SU-DHL-6 (cell line): Measurements from ENCODE around the gene YY1AP1.
"Not testable (repeated sequence)": the region's sequence is repeated elsewhere in the genome, so short reads cannot be mapped to it uniquely, and the experiment has no call there.

ENCODE experiments used
- H2AFZ ChIP-seq: fragments of 200-600 bp; sonication (generic); 2 replicates; pipeline ENCODE4 v1.6.1; 2014; ENCODE audit warnings: low read depth, mild to moderate bottlenecking, moderate library complexity, mixed read lengths, antibody characterized with exemption, low read length; ENCODE audit not compliant: severe bottlenecking
- H3F3A ChIP-seq: fragments of 200-600 bp; shearing (Covaris generic); 2 replicates; pipeline ENCODE4 v1.6.0; 2016; ENCODE audit warnings: antibody characterized with exemption, mild to moderate bottlenecking; ENCODE audit not compliant: insufficient read depth
- H3K27ac ChIP-seq: fragments of 200-600 bp; sonication (generic); 2 replicates; pipeline ENCODE4 v1.5.1; 2016; ENCODE audit warnings: low read depth, mild to moderate bottlenecking, low read length, moderate library complexity, mixed read lengths
- H3K27me3 ChIP-seq: fragments of 200-600 bp; sonication (generic), shearing (Covaris generic); 2 replicates; pipeline ENCODE4 v1.6.0; 2014; ENCODE audit warnings: mild to moderate bottlenecking, low read length
- H3K36me3 ChIP-seq: fragments of 200-600 bp; sonication (generic); 2 replicates; pipeline ENCODE4 v1.6.1; 2014; ENCODE audit warnings: mild to moderate bottlenecking, low read length, mixed read lengths
- H3K4me2 ChIP-seq: fragments of 300-600, 200-600 bp; shearing (Covaris generic), sonication (generic); 2 replicates; pipeline ENCODE4 v1.6.0; 2014; ENCODE audit warnings: low read length, low read depth, mild to moderate bottlenecking; ENCODE audit not compliant: poor library complexity, severe bottlenecking
- H3K4me3 ChIP-seq: fragments of 200-600 bp; sonication (generic); 2 replicates; pipeline ENCODE4 v1.5.1; 2014; ENCODE audit warnings: antibody characterized with exemption, low read length, mild to moderate bottlenecking, mixed read lengths; ENCODE audit not compliant: insufficient read depth, poor library complexity, severe bottlenecking
- H3K79me2 ChIP-seq: fragments of 200-600 bp; sonication (generic); 2 replicates; pipeline ENCODE4 v1.6.1; 2014; ENCODE audit warnings: mild to moderate bottlenecking, low read length, moderate library complexity; ENCODE audit not compliant: insufficient read depth
- H3K9ac ChIP-seq: fragments of 200-600 bp; sonication (generic); 2 replicates; pipeline ENCODE4 v1.7.0; 2014; ENCODE audit warnings: mild to moderate bottlenecking, low read length
- H3K9me2 ChIP-seq: fragments of 200-600 bp; sonication (generic); replicated peaks from 2 replicates; pipeline ENCODE4 v1.6.1; 2014; ENCODE audit warnings: low read length; ENCODE audit not compliant: insufficient read depth
- H3K9me3 ChIP-seq: fragments of 200-600 bp; sonication (generic); 2 replicates; pipeline ENCODE4 v1.6.1; 2014; ENCODE audit warnings: low read length, mixed read lengths; ENCODE audit not compliant: insufficient read depth
- H4K20me1 ChIP-seq: fragments of 200-600 bp; sonication (generic); 2 replicates; pipeline ENCODE4 v1.6.1; 2014; ENCODE audit warnings: low read depth, mild to moderate bottlenecking, antibody characterized with exemption, low read length, moderate library complexity, mixed read lengths
- CTCF ChIP-seq: fragments of 200-600 bp; sonication (generic); IDR thresholded peaks from one replicate; pipeline ENCODE4 v1.5.1; 2017; ENCODE audit warnings: antibody characterized with exemption, mild to moderate bottlenecking, low read length, moderate library complexity; ENCODE audit not compliant: insufficient read depth, poor library complexity, severe bottlenecking
- EZH2phosphoT487 ChIP-seq: fragments of 200-600 bp; sonication (generic), shearing (Covaris generic); conservative IDR thresholded peaks from 2 replicates; pipeline ENCODE4 v1.6.1; 2018; ENCODE audit warnings: mild to moderate bottlenecking, antibody characterized with exemption, low read length, moderate library complexity, mixed read lengths

YY1AP1 gene

DNA sequence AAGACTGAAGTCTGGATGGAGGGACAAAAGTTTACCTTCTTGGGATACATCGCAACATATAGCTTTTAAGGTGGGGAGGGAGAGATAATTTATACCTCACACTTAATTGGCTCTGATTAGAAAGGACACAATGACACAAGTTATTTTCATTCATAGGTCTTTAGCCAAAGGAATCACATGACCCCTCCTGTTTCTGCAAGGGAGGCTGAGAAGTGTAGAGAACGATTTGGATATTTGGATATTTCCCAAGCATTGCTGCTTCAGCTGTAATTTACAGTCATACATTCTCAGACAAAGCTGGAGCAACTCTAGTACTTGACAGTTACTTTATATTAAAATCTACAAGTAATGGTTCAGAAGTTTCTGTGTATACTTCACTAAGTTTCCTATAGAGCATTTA is 24.5 kb upstream of the YY1AP1 start:
- Histone ChIP-seq H3K9me3 (no peaks in the 10 kb centered on the region), H2AFZ (no peak overlapping the region), H3K9ac (no peak overlapping the region), H3K27ac (no peak overlapping the region), H4K20me1 (peaks cover 5% of the 10 kb centered on the region; the same call in 1 of the 2 replicates), H3K9me2 (no peaks in the 10 kb centered on the region), H3K36me3 (peaks cover 10% of the 10 kb centered on the region), H3K79me2 (peaks cover 26% of the 10 kb centered on the region), H3K27me3 (no peaks in the 10 kb centered on the region), H3F3A (no peaks in the 10 kb centered on the region), H3K4me2 (no peak overlapping the region), H3K4me3 (no peak overlapping the region)
- TF ChIP-seq CTCF (no peak), EZH2phosphoT487 (no peak)

- H3K4me2 ChIP-seq, H3F3A ChIP-seq, H3K4me3 ChIP-seq, H3K9me3 ChIP-seq, H4K20me1 ChIP-seq, H3K9me2 ChIP-seq, H3K9ac ChIP-seq, H3K36me3 ChIP-seq, H3K27me3 ChIP-seq, H2AFZ ChIP-seq, H3K27ac ChIP-seq: not testable (repeated sequence)
- H3K79me2 ChIP-seq, result peaks cover 30% of the 10 kb centered on the region
Measured at GRCh38 chr1:155712636-155713035, 24.1 kb upstream of the YY1AP1 start.

GRCh38 chr1:155711457-155711856 is 22.9 kb upstream of the YY1AP1 start:
- not testable (repeated sequence) for H3K9me3 ChIP-seq, H3K27me3 ChIP-seq, H3K27ac ChIP-seq, H2AFZ ChIP-seq, H3K9me2 ChIP-seq, H3K4me2 ChIP-seq, H3K36me3 ChIP-seq, H3K4me3 ChIP-seq, H4K20me1 ChIP-seq, H3F3A ChIP-seq, H3K9ac ChIP-seq
- H3K79me2 ChIP-seq, result peaks cover 40% of the 10 kb centered on the region

GRCh38 chr1:155709391-155709790 is 20.8 kb upstream of the YY1AP1 start:
- Histone ChIP-seq H4K20me1 (no peaks in the 10 kb centered on the region), H3K9me3 (no peaks in the 10 kb centered on the region), H3K4me3 (no peak overlapping the region), H2AFZ (no peak overlapping the region), H3K27ac (no peak overlapping the region), H3K27me3 (no peaks in the 10 kb centered on the region), H3K36me3 (peaks cover 6% of the 10 kb centered on the region), H3K79me2 (peaks cover 55% of the 10 kb centered on the region), H3K9me2 (no peaks in the 10 kb centered on the region), H3K4me2 (no peak overlapping the region), H3F3A (0 out of 2 replicates have a peak, but pooled peaks cover 5% of the 10 kb centered on the region), H3K9ac (no peak overlapping the region)
- TF ChIP-seq CTCF, result no peak
- TF ChIP-seq EZH2phosphoT487, result no peak
